ENCODE measurements around the gene KCNH1. TPM values are rescaled to one million over a fixed set of nuclear protein-coding genes. Genes with fewer than 3 reads are reported as not detected.

KCNH1 gene
- total and polyA plus RNA-seq, 10 of the 15 experiments (the other 5 are each of a cell fraction or from before 2014, with no cell fraction given) = 0.02 to 0.04 (median 0.04) TPM; not detected in 7

DNA sequence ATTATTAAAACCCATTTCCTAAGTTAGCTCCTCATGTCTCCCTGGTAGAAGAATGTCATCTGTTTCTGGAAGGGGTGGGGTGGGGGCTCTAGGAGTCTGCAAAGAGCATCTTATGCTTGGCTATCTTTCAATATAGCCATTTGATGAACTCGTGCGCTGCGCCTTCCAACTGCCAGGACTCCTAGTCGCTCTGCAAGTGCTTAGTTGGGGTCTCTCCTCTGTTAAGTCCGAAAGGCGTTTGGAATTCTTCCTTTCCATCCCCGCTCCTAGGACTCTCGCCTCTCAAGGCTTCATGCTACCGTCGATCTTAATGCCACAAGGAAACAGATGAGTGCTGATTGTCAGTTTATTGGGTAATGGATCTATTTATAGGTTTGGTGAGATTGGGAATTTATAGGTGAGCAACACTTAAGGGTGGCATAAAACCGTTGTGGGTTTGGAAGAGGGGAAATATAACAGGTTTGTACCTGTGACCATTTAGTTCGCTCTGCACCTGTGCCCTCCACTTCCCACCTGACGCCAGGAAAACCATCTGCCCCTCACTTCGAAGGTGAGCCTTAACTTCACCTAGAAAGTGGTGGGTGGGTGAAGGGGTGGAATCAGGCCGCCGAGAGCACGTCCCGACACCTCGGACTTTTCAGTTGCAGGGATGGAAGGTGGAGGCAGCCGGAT is 1.1 kb downstream of the KCNH1 start:
- TF ChIP-seq WRNIP1 (IDR thresholded peaks at IDR 0.05; ENCODE audit: borderline replicate concordance, low read depth, low read length) (no peak), JUNB (IDR thresholded peaks at IDR 0.05) (no peak), YY1 (IDR thresholded peaks at IDR 0.05; ENCODE audit: low read depth, low read length) (no peak), SRF (IDR thresholded peaks at IDR 0.05; ENCODE audit: low read depth in 2 of 2, low read length in 2 of 2) (no peak), HDAC6 (IDR thresholded peaks at IDR 0.05; ENCODE audit: unreplicated experiment) (no peak), BRCA1 (IDR thresholded peaks at IDR 0.05; ENCODE audit: low read depth, low read length) (no peak), RAD21 (IDR thresholded peaks at IDR 0.05; ENCODE audit: insufficient read depth, low read depth, low read length) (no peak), POLR2AphosphoS5 (IDR thresholded peaks at IDR 0.05; ENCODE audit: low read length) (no peak), IKZF2 (IDR thresholded peaks at IDR 0.05) (no peak), PAX5 (IDR thresholded peaks at IDR 0.05; ENCODE audit: borderline replicate concordance, low read depth, low read length) (no peak), ZBED1 (IDR thresholded peaks at IDR 0.05; ENCODE audit: borderline replicate concordance) (no peak)
- TF ChIP-seq, protein P1, sequence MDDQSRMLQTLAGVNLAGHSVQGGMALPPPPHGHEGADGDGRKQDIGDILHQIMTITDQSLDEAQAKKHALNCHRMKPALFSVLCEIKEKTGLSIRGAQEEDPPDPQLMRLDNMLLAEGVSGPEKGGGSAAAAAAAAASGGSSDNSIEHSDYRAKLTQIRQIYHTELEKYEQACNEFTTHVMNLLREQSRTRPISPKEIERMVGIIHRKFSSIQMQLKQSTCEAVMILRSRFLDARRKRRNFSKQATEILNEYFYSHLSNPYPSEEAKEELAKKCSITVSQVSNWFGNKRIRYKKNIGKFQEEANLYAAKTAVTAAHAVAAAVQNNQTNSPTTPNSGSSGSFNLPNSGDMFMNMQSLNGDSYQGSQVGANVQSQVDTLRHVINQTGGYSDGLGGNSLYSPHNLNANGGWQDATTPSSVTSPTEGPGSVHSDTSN (IDR thresholded peaks at IDR 0.05; ENCODE audit: insufficient replicate concordance, low read depth, low read length) = no peak
- ChIA-PET RAD21 (ENCODE audit: unreplicated experiment) (interaction anchor here (0.9 to 3.1 kb wide), 3 partner anchors 686 to 728 kb away, joined by 3 to 48 read pairs (median 4); no protein-coding TSS in a partner anchor), POLR2A (no interaction called here), CTCF (interaction anchor here (0.7 to 5.7 kb wide), 6 partner anchors 9 to 729 kb away, joined by 3 to 46 read pairs (median 20); no protein-coding TSS in a partner anchor), SMC1A (ENCODE audit: uncharacterized antibody, unreplicated experiment) (interaction anchor here (1.0 to 3.2 kb wide), 3 partner anchors 551 to 728 kb away, joined by 3 to 12 read pairs (median 4); no protein-coding TSS in a partner anchor)
- H3K4me3 ChIP-seq = no peak overlapping the region
- no peaks in the 10 kb centered on the region for H3K4me1 ChIP-seq (ENCODE audit: control insufficient read depth, insufficient read depth, low read length)
- no peak overlapping the region for H2AFZ ChIP-seq (ENCODE audit: control insufficient read depth, low read depth, low read length)
- no peaks in the 10 kb centered on the region for H3K79me2 ChIP-seq (ENCODE audit: control insufficient read depth, insufficient read depth, low read length)
- no peak for DNase-seq (ENCODE audit: low read depth, low spot score)
- no TSS peak for BruUV-seq (replicated peaks)
- H4K20me1 ChIP-seq (ENCODE audit: control insufficient read depth, insufficient read depth) = no peaks in the 10 kb centered on the region
- 34% methylated on average over 20 of the region's 20 CpGs for WGBS (ENCODE audit: insufficient coverage, insufficient replicate concordance, low lambda C conversion rate, missing lambda C conversion rate)
- FAIRE-seq = no peak
- H3K27ac ChIP-seq (ENCODE audit: control insufficient read depth, insufficient read depth) = no peak overlapping the region
- H3K9ac ChIP-seq (ENCODE audit: control insufficient read depth, insufficient read depth, low read length) = no peak overlapping the region
- intact Hi-C loops (cut with micrococcal nuclease; ENCODE audit: unreplicated experiment) = no loop called here
- no peak overlapping the region for H3K4me2 ChIP-seq (ENCODE audit: control insufficient read depth, insufficient read depth)
- no peaks in the 10 kb centered on the region for H3K36me3 ChIP-seq (ENCODE audit: control insufficient read depth in 2 of 2, insufficient read depth in 2 of 2, low read length in 1 of 2)
- H3K27me3 ChIP-seq (replicated peaks in 1 of 2; ENCODE audit: control insufficient read depth in 2 of 2, insufficient read depth in 2 of 2, low read length in 1 of 2) = peaks cover 0 to 4% of the 10 kb centered on the region in 2 experiments; a peak in 2 of 4 replicates
- in situ Hi-C loops (cut with MboI) = loop anchor here (5.0 kb wide), 2 partner anchors 546 to 726 kb away; no protein-coding TSS in a partner anchor
- ATAC-seq = no peak
- no peaks in the 10 kb centered on the region for H3K9me3 ChIP-seq (replicated peaks; ENCODE audit: control insufficient read depth, insufficient read depth, low read length)

Measured in GM12878 (cell line).